ENCODE results near the gene TUBA1A.

Gene TUBA1A

GRCh38 chr12:49154221-49154620 is 34.7 kb downstream of the TUBA1A start:
- no peaks in the 10 kb centered on the region; the same call in 1 of the 2 replicates for H3K36me3 ChIP-seq
- no peak for DNase-seq
- H3K4me1 ChIP-seq = no peaks in the 10 kb centered on the region
- TF ChIP-seq, protein P1, sequence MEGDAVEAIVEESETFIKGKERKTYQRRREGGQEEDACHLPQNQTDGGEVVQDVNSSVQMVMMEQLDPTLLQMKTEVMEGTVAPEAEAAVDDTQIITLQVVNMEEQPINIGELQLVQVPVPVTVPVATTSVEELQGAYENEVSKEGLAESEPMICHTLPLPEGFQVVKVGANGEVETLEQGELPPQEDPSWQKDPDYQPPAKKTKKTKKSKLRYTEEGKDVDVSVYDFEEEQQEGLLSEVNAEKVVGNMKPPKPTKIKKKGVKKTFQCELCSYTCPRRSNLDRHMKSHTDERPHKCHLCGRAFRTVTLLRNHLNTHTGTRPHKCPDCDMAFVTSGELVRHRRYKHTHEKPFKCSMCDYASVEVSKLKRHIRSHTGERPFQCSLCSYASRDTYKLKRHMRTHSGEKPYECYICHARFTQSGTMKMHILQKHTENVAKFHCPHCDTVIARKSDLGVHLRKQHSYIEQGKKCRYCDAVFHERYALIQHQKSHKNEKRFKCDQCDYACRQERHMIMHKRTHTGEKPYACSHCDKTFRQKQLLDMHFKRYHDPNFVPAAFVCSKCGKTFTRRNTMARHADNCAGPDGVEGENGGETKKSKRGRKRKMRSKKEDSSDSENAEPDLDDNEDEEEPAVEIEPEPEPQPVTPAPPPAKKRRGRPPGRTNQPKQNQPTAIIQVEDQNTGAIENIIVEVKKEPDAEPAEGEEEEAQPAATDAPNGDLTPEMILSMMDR (IDR thresholded peaks at IDR 0.05; ENCODE audit: low read depth, low read length) = no peak
- H3K9me3 ChIP-seq = no peaks in the 10 kb centered on the region
- H3K27me3 ChIP-seq = no peaks in the 10 kb centered on the region
- no peak overlapping the region for H3K4me3 ChIP-seq (ENCODE audit: low read depth, low read length)

- H3K36me3 ChIP-seq = no peaks in the 10 kb centered on the region; the same call in 1 of the 2 replicates
- no peak overlapping the region for H3K4me3 ChIP-seq (ENCODE audit: low read depth, low read length)
- no peak for DNase-seq
- H3K9me3 ChIP-seq = no peaks in the 10 kb centered on the region
- TF ChIP-seq, protein P1 (IDR thresholded peaks at IDR 0.05; ENCODE audit: low read depth, low read length) = no peak
- H3K4me1 ChIP-seq = no peaks in the 10 kb centered on the region
- no peaks in the 10 kb centered on the region for H3K27me3 ChIP-seq
Measured at GRCh38 chr12:49147384-49147783, 41.5 kb downstream of the TUBA1A start.

- Histone ChIP-seq H3K4me1 (no peaks in the 10 kb centered on the region), H3K27me3 (no peaks in the 10 kb centered on the region), H3K4me3 (ENCODE audit: low read depth, low read length) (no peak overlapping the region), H3K36me3 (no peaks in the 10 kb centered on the region; the same call in 1 of the 2 replicates), H3K9me3 (no peaks in the 10 kb centered on the region)
- DNase-seq = no peak
- TF ChIP-seq, protein P1 (IDR thresholded peaks at IDR 0.05; ENCODE audit: low read depth, low read length) = no peak
Measured at GRCh38 chr12:49146406-49146805, 42.5 kb downstream of the TUBA1A start.

DNA sequence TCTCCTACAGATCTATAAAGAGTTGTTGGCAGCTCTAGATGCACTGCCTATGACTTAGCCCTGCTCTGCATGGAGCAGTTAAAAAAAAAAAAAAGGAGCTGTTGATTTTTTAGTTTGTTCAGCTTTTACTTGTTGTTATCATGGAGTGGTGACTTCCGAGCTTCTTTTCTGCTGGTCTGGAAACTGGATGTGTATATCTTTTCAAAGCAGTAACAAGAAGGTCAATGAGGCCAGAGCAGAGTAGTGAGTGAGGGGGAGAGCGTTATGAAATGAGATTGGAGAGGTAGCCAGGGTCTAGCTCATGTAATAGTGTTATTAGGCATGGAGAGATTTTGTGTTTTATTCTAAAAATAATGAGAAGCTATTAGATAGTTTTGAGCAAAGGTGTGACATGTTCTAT is 44.5 kb downstream of the TUBA1A start:
- no peak for DNase-seq
- H3K27me3 ChIP-seq = no peaks in the 10 kb centered on the region
- no peaks in the 10 kb centered on the region; the same call in 1 of the 2 replicates for H3K36me3 ChIP-seq
- no peak overlapping the region for H3K4me3 ChIP-seq (ENCODE audit: low read depth, low read length)
- H3K4me1 ChIP-seq = no peaks in the 10 kb centered on the region; the same call in 1 of the 2 replicates
- TF ChIP-seq, protein P1 (IDR thresholded peaks at IDR 0.05; ENCODE audit: low read depth, low read length) = no peak
- H3K9me3 ChIP-seq = no peaks in the 10 kb centered on the region

- H3K4me1 ChIP-seq = no peaks in the 10 kb centered on the region; the same call in 1 of the 2 replicates
- H3K27me3 ChIP-seq = no peaks in the 10 kb centered on the region
- no peaks in the 10 kb centered on the region for H3K9me3 ChIP-seq
- H3K4me3 ChIP-seq (ENCODE audit: low read depth, low read length) = no peak overlapping the region; the same call in 1 of the 2 replicates
- no peak for DNase-seq
- H3K36me3 ChIP-seq = no peaks in the 10 kb centered on the region
- TF ChIP-seq, protein P1 (IDR thresholded peaks at IDR 0.05; ENCODE audit: low read depth, low read length) = no peak
Measured at GRCh38 chr12:49138999-49139398, 49.9 kb downstream of the TUBA1A start.

DNA sequence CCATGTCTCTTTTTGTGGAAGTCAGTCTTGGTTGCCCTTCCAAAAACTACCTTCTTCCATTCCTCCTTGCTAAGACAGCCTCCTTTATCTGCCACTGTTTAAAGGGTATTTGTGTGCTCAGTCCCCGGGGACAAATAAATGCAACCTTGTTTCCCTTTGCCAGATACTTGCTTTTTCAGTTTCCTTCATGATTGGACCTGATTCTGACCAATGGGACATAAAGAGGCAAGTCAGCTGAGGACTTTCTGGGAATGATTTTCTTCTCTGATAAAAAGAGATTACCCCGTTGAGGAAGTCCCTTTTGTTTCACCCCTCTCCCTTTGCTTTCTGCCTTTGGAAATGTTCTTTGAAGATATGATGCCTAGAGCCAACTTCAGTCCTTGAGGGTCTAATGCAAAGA is 50.3 kb downstream of the TUBA1A start:
- Histone ChIP-seq H3K27me3 (no peaks in the 10 kb centered on the region), H3K4me1 (no peaks in the 10 kb centered on the region; the same call in 1 of the 2 replicates), H3K4me3 (ENCODE audit: low read depth, low read length) (no peak overlapping the region; the same call in 1 of the 2 replicates), H3K36me3 (no peaks in the 10 kb centered on the region), H3K9me3 (no peaks in the 10 kb centered on the region)
- TF ChIP-seq, protein P1 (IDR thresholded peaks at IDR 0.05; ENCODE audit: low read depth, low read length) = no peak
- DNase-seq = peak; percentile 44
